PC-3 (cell line): ENCODE data around the gene RXRA. TPM values are rescaled to one million over a fixed set of nuclear protein-coding genes. Genes with fewer than 3 reads are reported as not detected.

Source experiments
- ATAC-seq: fragments of 200-7000 bp; cut with Tn5 transposase; 2 replicates; pipeline ENCODE4 v1.9.1; 2020; ENCODE audit warnings: mild to moderate bottlenecking, moderate library complexity
- BruUV-seq: library from RNA; stranded (reverse); fragments of 400-500 nt; replicated peaks from 2 replicates; lab custom pipeline; 2021; lab: Mats Ljungman, UMichigan
- CTCF ChIA-PET: fragments of 300-600 bp; sonication (Branson Sonifier 250); formaldehyde crosslinking; loops from one replicate; lab custom pipeline; 2022; ENCODE audit warnings: antibody characterized with exemption; lab: Charles Lee
- POLR2A ChIA-PET: fragments of 300-600 bp; sonication (Branson Sonifier 250); formaldehyde crosslinking; loops from one replicate; lab custom pipeline; 2022; ENCODE audit warnings: antibody characterized with exemption; ENCODE audit not compliant: unreplicated experiment; lab: Charles Lee
- DNase-seq: peaks from one replicate; pipeline ENCODE4 v3.0.0-alpha.2; 2015
- H2AFZ ChIP-seq: fragments of 300-600 bp; sonication (generic); 2 replicates; pipeline ENCODE4 v1.6.0; 2016; ENCODE audit warnings: antibody characterized with exemption, low read length
- H3F3A ChIP-seq: fragments of 300-600 bp; sonication (generic); one replicate; pipeline ENCODE4 v1.6.0; 2017; ENCODE audit warnings: antibody characterized with exemption, low read length, control low read depth, mild to moderate bottlenecking; ENCODE audit not compliant: unreplicated experiment
- H3K27ac ChIP-seq: fragments of 300-600 bp; sonication (generic); 2 replicates; pipeline ENCODE4 v1.5.1; 2016; ENCODE audit warnings: mild to moderate bottlenecking, low read length
- H3K27me3 ChIP-seq: fragments of 300-600 bp; sonication (generic); 2 replicates; pipeline ENCODE4 v1.6.1; 2016; ENCODE audit warnings: low read length, mixed read lengths
- H3K36me3 ChIP-seq: fragments of 300-600 bp; sonication (generic); 2 replicates; pipeline ENCODE4 v1.6.1; 2016; ENCODE audit warnings: low read depth, mixed run types, low read length, mixed read lengths
- H3K4me1 ChIP-seq: fragments of 300-600 bp; sonication (generic); 2 replicates; pipeline ENCODE4 v1.5.1; 2016; ENCODE audit warnings: low read length; ENCODE audit not compliant: insufficient read depth
- H3K4me2 ChIP-seq: fragments of 300-600 bp; sonication (generic); 2 replicates; pipeline ENCODE4 v1.6.0; 2016; ENCODE audit warnings: low read length
- H3K4me3 ChIP-seq: fragments of 300-600 bp; sonication (generic); 2 replicates; pipeline ENCODE4 v1.5.1; 2016; ENCODE audit warnings: mild to moderate bottlenecking, low read length, mixed read lengths
- H3K79me2 ChIP-seq: fragments of 300-600 bp; sonication (generic); 2 replicates; pipeline ENCODE4 v1.6.1; 2017; ENCODE audit warnings: low read length, mixed read lengths
- H3K9ac ChIP-seq: fragments of 300-600 bp; sonication (generic); 2 replicates; pipeline ENCODE4 v1.6.0; 2016; ENCODE audit warnings: mild to moderate bottlenecking, low read length
- H3K9me2 ChIP-seq: fragments of 300-600 bp; sonication (generic); replicated peaks from 2 replicates; pipeline ENCODE4 v1.6.1; 2016; ENCODE audit warnings: mixed run types, low read length, mixed read lengths
- H3K9me3 ChIP-seq: fragments of 300-600 bp; sonication (generic); 2 replicates; pipeline ENCODE4 v1.6.1; 2016; ENCODE audit warnings: low read length, mixed read lengths
- H4K20me1 ChIP-seq: fragments of 300-600 bp; sonication (generic); 2 replicates; pipeline ENCODE4 v1.6.1; 2016; ENCODE audit warnings: low read length, mixed read lengths
- CTCF ChIP-seq: fragments of 300-600 bp; sonication (generic); conservative IDR thresholded peaks from 2 replicates; pipeline ENCODE4 v1.5.1; 2017; ENCODE audit warnings: antibody characterized with exemption, low read depth, mild to moderate bottlenecking, low read length
- EZH2 ChIP-seq: fragments of 300-600 bp; sonication (generic); IDR thresholded peaks from one replicate; pipeline ENCODE4 v1.6.1; 2017; ENCODE audit warnings: antibody characterized with exemption, mild to moderate bottlenecking, low read length; ENCODE audit not compliant: unreplicated experiment
- EZH2phosphoT487 ChIP-seq: fragments of 300-600 bp; sonication (generic); IDR thresholded peaks from 2 replicates; pipeline ENCODE4 v1.6.1; 2018; ENCODE audit warnings: mild to moderate bottlenecking, antibody characterized with exemption, low read length, borderline replicate concordance
- intact Hi-C: fragments of 100-400 bp; cut with micrococcal nuclease; formaldehyde crosslinking; loops from 2 replicates; pipeline ENCODE4 v1.9.0; 2023
- total RNA-seq: library from RNA; depleted of rRNA; stranded (reverse); fragments of >200 nt; gene quantifications from 2 replicates; pipeline ENCODE4 v1.2.3, GENCODE V29; 2014

RXRA gene
- total RNA-seq, 1 experiment from 2014 or later = 17.5 TPM

GRCh38 chr9:134350416-134350994 is 24.2 kb downstream of the RXRA start:
- POLR2A ChIA-PET = no interaction called here
- H3K27ac ChIP-seq = no peak overlapping the region
- ATAC-seq = no peak
- no peak overlapping the region for H3K9ac ChIP-seq
- no peak overlapping the region for H3K4me3 ChIP-seq
- no peaks in the 10 kb centered on the region for H3K9me3 ChIP-seq
- no peak for TF ChIP-seq EZH2
- no peak for TF ChIP-seq CTCF
- no peak for TF ChIP-seq EZH2phosphoT487
- H3F3A ChIP-seq = no peaks in the 10 kb centered on the region
- no peaks in the 10 kb centered on the region for H3K36me3 ChIP-seq
- peaks cover 5% of the 10 kb centered on the region for H3K4me1 ChIP-seq
- no peak for DNase-seq
- no peak overlapping the region for H3K4me2 ChIP-seq
- no peaks in the 10 kb centered on the region for H3K9me2 ChIP-seq
- BruUV-seq = no TSS peak
- no peaks in the 10 kb centered on the region for H4K20me1 ChIP-seq
- no peak overlapping the region for H2AFZ ChIP-seq
- H3K79me2 ChIP-seq = peaks cover 29% of the 10 kb centered on the region
- CTCF ChIA-PET = no interaction called here
- intact Hi-C loops = no loop called here
- H3K27me3 ChIP-seq = no peaks in the 10 kb centered on the region

DNA sequence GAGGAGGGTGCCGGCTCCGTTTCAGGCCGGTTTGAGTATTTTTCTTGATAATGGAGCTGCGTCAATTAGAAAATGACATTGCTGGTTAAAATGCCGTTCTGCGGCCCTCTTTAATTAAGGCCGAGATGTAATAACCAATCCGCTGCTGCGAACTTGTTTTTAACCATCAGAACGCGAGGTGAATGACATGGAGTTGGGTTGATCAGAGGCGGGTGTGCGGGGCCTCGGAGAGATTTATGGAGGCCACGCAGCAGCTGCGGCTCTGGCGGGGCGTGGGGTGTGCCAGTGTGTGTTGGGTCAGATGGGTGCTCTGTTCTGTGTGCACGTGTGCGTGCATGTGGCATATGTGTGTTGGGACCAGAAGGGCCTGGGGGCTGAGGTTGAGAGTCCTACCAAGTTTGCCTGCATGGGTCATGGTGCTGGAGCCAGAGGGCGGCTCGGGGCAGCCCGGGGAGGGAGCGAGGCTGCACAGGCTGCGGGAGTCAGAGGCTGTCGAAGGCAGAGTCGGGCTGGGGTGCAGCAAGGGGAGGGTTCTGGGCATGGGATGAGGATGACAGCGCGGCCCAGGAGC is 25.4 kb downstream of the RXRA start:
- H3K36me3 ChIP-seq = no peaks in the 10 kb centered on the region
- no peak for DNase-seq
- no peaks in the 10 kb centered on the region for H3K9me2 ChIP-seq
- no peak overlapping the region for H3K27ac ChIP-seq
- intact Hi-C loops = no loop called here
- H3K9ac ChIP-seq = no peak overlapping the region
- no peak overlapping the region for H3K4me3 ChIP-seq
- POLR2A ChIA-PET = no interaction called here
- no peaks in the 10 kb centered on the region for H4K20me1 ChIP-seq
- H3K9me3 ChIP-seq = no peaks in the 10 kb centered on the region
- H3F3A ChIP-seq = no peaks in the 10 kb centered on the region
- ATAC-seq = no peak
- TF ChIP-seq EZH2phosphoT487 = no peak
- no peak for TF ChIP-seq EZH2
- no peak for TF ChIP-seq CTCF
- no peak overlapping the region for H3K4me2 ChIP-seq
- no peak overlapping the region for H2AFZ ChIP-seq
- BruUV-seq = no TSS peak
- CTCF ChIA-PET = no interaction called here
- H3K27me3 ChIP-seq = no peaks in the 10 kb centered on the region
- peaks cover 17% of the 10 kb centered on the region for H3K4me1 ChIP-seq
- H3K79me2 ChIP-seq = peaks cover 33% of the 10 kb centered on the region

DNA sequence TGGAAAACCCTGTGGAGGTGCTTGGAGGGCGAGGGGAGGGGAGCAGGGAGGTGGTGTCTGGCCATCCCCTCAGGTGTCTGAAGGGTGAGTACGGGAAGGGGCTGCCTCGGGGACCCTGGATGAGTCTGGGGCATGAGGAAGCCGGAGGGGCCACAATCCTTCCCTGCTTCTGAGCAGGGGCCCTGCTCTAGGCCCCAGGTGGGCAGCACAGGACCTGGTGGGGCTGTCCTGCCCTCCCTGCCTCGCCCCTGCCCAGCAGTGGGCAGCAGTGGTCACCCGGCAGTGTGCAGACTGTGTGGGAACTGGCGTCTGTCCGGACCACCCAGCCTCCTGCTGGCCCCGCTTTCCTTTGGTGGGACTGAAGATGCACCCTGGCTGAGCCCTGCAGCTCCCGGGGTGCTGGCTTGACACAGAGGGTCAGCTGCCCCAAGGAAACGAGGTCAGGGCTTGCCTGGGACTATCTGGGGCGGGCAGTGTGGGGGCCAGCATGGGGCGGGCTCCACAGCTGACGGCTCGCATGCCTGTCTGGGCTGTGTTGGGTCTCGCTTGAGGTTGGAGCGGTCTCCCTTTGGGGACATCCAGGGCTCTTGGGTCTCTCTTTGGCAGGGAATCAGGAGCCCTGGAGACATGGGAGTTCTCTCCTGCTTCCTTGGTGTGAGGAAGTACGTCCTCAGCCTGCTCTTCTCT is 26.1 kb downstream of the RXRA start:
- no TSS peak for BruUV-seq
- H3K27me3 ChIP-seq = no peaks in the 10 kb centered on the region
- DNase-seq (no peak), ATAC-seq (no peak)
- H3F3A ChIP-seq = no peaks in the 10 kb centered on the region
- ChIA-PET POLR2A (no interaction called here), CTCF (no interaction called here)
- no peak overlapping the region for H3K4me3 ChIP-seq
- no peaks in the 10 kb centered on the region for H3K9me2 ChIP-seq
- H2AFZ ChIP-seq = no peak overlapping the region
- intact Hi-C loops = no loop called here
- H3K4me2 ChIP-seq = no peak overlapping the region
- H3K9ac ChIP-seq = no peak overlapping the region
- H3K36me3 ChIP-seq = no peaks in the 10 kb centered on the region
- H3K79me2 ChIP-seq = peaks cover 36% of the 10 kb centered on the region
- no peak overlapping the region for H3K27ac ChIP-seq
- peaks cover 24% of the 10 kb centered on the region for H3K4me1 ChIP-seq
- no peak for TF ChIP-seq EZH2phosphoT487
- TF ChIP-seq EZH2 = no peak
- no peak for TF ChIP-seq CTCF
- H4K20me1 ChIP-seq = no peaks in the 10 kb centered on the region
- no peaks in the 10 kb centered on the region for H3K9me3 ChIP-seq
